Stimulated activated CD8-positive, alpha-beta memory T cell treated with anti-CD3 and anti-CD28 coated beads, Interleukin-2, amount 100 ng/mL, for 1 hour (primary cell): ENCODE measurements around the gene PRPSAP1.
"Not testable (repeated sequence)": the region's sequence is repeated elsewhere in the genome, so short reads cannot be mapped to it uniquely, and the experiment has no call there.

Experiments
- DNase-seq, 2 donors: peaks; one replicate each; pipeline ENCODE4 v3.0.0-alpha.2; 2020; ENCODE audit warnings: low read depth in 2 of 2

Gene PRPSAP1

DNA sequence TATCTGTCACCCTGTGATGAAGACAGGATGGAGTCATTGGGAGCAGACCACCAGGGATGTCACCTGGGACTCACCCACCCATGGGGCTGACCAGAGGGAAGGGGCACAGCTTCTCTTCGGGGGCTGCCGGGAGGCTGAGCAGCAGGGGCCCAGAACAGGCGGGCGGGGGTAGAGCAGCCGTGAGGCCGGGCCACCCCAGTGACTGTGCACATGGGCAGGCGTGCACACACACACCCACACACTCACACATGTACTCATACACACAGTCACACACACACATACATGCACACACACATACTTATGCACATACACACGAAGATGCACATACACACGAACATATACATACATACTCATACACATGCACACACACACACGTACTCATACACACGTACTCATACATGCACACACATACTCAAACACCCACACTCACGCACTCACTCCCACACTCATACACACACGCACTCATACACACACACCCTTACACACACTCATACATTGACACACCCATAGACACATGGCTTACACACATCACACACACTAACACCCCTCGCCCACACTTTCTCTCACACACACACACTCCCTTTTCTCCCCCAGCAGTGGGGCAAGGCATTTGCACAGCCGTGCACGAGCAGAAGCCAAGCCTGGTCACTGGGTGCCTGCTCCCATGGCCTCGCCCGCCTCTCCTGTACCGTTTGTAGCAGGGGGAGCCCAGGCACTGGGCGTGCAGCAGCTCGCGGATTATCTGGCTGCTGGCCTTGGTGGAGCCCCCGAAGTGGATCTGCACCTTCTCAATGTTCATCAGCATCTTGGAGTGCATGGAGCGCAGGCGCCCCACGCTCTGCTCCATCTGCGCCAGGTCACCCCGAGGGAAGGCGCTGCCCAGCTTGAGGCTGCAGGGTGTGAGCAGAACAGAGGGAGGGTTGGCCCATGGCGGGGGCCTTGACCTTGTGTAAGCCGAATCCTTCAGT, 76.1 kb downstream of the PRPSAP1 start:
- no peak for DNase-seq

DNA sequence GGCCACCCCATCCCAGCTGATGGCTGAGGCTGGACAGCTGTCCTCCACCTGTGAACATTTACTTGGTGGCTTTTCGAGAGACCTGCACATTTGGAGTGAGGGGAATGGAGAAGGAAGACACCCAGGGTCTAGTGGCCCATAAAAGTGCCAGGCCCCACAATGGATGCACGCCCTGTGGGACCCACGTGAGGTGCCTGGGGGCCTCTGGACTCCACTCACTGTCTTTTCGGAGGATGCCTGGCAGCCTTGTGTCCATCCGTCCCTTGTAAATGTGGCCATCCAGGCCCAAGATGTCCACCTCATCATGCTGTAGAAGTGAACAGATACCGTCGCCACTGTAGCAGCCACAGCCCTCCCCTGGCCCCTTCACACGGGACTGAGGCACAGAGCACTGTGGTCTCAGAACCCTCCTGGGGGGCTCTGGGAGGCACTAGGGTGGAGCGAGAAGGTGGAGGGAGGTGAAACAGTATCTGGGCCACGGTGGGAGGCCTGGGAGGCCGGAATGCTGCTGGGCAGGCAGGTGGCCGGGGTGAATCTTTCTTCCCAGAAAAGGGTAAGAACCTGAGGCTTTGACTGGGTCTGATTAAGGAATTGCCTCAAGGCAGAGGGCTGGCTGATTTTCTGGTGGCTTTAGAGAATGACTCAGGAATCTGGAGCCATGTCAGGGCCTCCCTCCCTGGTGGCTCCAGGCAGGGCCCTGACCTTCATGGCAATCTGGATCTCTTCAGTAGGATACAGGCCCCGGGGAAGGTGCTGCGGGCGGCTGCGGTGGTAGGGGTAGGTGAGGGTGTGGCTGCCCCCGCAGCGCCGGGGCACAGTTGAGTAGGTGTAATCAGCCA, 77.0 kb downstream of the PRPSAP1 start:
- DNase-seq = no peak

DNA sequence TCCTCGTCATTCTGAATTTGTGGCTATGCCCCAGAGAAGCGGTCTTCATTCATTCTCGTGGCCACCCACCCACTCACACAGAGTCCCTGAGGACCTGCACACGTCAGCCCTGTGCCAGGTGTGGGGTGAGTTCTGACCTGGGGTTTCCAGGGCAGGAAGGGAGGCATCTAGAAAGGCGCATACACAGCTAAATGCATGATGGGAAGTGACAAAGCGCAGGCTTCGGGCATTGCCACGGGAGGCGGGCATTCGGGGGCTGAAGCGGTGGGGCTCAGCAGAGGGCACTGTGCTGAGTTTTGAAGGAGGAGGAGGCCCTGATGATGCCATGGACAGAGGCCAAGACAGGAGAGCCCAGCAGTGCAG, 77.7 kb downstream of the PRPSAP1 start:
- DNase-seq = no peak

DNA sequence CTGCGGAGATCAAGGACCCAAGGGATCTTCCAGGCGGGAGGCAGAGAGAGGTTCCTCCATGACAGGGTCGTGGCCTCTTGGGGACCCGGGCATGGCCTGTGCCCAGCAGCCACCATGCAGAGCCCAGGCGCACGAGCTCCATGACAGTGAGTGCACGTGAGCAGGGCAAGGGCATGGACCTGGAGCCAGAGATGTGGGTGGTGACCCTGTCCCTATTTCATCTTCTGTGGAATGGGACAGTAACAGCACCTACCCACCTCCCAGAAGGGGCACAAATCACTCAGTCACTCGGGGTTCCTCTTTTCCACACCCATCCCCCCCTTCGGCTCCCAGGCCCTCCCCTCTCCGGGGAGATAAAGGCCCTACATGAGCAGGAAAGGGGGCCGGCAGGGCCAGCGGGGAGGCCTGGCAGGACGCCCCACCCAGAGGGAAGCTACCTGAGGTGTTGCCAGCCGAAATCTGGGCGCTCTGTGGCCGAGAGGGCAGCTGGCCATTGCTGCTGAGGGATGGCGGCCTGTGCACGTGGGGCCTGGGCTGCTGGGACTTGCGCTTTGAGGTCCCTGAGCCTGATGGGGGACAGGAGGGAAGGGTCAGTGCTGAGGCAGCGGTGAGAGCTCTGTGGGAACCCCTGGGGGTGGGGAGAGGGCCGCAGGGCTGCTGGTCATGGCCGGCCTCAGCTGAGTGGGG, 78.2 kb downstream of the PRPSAP1 start:
- no peak for DNase-seq

DNA sequence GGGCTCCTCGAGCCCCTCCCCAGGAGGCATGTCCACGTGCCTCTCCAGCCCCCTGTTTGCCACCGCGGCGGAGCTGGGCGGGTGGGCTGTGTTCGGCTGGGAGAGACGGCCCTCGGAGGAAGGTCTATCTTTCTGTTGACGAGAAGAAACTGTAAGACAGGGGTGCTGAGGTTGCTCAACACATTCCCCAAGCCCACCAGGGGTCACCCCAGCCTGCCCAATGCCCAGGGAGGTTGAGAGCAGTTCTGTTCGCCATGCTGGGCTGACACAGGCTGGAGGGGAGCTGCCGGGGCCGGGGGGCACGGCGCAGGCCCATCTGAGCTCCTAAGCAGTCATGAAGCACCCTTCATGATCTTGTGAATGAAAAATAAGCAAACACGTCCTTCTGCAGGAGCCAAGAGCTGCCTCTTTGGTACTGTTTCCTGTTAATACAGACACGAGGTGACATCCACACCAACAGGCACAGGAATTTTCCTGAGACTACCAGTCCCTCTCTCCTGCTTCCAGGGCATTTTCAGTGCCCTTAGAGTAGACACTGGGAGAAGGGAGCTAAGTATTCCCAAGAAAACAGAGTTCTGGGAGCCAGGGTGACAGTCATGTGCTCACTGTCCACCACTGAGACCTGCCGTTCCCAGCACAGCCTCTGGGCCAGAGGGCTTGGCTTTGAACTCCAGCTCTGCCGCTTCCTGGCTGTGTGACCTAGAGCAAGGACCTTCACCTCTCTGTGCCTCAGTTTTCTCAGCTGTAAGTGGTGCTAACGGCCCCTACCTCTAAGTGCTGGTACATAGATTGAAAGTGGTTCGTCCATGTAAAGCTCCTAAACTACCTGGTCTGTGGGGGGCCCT, 79.4 kb downstream of the PRPSAP1 start:
- DNase-seq = no peak

DNA sequence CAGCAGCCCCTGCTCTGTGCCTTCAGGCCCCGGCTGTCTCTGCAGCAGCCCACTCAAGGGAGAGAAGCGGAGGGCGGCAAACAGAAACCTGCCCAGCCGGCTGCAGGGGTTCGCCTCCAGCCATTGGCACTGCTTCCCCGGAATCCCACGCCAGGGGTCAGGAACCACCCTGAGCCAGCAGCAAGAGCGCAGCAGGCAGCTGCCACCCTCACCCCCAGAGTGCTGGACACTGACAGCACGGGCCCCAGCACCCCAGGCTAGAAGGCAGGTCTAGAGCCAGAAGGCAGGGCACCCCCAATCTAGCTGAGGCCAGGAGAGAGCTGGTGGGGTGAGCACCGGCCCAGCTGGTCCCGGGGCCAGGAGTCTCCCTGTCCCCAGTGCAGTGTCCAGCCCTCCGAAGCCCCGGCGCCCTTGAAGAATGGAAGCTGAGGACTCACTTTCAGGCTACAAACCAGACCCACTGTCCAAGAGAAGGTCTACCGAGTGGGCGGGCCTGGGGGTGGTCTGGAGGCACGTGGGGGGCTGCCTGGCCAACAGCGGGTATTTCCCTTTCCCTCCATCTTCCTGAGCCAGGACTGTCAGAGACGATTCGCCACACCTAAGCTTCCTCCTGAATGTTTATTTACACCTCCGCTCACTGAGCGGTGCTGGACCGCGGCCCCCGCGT, 80.1 kb downstream of the PRPSAP1 start:
- no peak for DNase-seq

DNA sequence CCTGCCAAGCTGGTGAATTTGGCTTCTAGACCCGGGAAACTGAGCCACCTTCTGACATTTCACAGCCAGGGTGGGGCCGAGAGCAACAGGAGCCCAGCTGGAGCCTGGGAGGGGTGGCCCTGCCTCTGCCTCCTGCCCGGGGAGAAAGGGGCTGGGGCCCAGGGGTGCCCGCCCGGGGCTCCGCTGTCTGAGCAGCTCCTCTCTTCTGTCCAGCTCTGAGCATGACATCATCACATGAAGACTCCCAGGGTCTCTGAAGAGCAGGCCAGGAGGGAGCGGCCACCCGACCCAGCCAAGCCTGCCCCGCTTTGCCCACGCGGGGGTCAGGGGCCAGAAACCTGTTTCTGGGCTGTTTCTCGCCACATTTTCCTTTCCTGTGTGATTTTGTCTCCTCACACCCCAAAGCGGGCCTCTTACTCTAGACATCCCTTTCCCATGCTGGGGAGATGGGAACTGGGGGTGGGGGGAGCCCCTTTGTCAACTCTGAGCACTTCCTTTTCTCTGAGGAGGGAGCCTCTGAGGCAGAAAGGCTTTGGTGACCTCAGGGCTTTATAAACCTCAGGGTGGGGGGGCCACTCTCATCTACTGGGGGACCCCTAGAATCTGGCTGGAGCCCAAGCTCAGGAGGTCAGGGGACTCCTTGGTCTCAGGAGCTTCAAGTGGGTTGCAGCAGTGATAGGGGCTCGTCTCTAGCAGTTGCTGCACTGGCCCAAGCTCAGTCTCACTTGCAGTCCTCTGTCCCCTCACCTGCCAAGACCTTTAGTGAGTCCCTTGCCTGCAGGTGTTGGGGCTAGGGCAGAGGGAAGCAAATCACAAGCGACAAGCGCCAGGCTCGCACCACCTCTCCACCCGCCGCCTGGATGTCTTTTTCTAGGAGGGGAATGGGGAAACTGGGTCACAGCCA, 80.9 kb downstream of the PRPSAP1 start:
- no peak for DNase-seq

DNA sequence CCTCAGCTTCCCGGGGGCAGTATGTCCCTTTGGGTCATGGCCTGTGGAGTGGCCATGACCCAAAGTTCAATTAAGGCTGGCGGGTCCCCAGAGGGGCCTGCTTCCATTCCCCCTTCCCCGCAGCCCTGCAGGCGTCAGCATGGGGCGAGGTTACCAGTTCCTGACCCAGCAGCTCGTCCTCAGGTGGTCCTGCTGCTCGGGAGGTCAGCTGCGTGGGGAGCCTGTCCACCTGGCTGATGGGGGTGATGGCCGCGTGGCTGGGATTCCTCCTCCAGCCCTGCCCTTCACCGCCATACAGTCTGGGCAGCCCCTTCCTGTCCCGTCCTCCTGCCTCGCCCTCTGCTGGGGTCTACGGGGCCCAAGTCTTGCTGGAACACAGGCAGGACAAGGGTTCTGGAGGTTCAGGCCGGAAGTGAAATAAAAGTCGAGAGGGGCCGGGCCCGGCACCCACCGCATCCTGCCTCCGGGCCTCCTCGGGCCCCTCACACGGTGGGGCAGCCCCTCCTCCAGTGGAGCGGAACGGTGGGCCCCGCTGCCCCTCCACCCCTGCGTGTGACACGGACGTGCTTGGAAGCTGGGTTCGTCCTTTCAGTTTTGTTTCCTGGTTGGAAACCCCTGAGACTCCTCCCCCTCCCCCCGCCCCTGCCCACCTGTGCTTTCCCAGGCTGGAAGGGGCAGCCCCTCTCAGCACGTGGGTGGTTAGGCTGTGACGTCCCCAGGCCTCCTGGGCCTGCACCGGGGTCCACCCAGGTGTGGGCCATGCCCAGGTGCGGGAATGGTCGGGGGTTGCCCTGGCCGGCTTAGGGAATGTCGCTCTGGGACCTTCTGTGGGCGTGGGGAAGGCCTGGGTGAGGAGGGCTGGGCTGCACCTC, 81.8 kb downstream of the PRPSAP1 start:
- DNase-seq = no peak

DNA sequence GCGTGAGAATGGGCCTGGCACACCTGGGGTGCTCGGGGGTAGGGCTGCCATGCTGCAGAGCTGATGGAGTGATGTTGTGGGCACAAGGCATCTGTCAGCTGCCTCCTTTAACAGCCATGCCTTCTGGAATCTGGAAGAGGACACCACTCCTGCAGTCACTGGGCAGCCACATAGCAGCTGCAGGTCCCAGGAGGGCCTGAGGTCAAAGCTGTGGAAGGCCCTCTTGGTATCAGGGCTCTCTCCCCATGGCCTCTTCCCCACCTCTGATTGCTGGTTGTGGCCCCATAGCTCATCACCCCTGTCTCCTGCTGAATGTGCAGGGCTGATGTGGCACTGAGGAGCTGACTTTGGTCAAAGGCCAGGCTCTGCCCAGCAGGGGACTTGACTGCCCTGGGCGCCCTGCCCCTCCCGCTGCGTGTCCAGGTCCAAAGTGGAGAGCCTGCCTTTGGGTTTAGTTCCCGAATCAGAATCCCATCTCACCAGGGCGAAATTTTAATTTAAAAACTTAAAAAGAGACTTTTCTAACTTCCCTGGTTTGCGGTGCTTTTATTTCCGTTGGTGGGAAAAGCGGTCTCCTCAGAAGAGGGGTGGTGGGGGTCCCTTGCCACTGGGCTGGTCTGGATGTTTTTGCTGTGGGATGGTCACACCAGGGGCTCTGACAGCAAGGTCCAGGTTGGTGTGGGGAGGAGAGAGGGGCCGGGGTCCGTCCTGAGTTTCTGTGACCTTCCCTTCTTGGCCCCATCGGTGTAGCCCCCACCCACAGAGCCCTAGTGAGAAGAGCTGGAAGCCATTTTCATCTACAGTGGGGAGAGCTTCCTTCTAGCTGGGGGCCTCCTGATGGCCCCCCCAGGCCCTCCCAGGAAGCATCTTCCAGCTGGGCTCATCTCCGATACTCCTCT, 82.7 kb downstream of the PRPSAP1 start:
- no peak for DNase-seq

DNA sequence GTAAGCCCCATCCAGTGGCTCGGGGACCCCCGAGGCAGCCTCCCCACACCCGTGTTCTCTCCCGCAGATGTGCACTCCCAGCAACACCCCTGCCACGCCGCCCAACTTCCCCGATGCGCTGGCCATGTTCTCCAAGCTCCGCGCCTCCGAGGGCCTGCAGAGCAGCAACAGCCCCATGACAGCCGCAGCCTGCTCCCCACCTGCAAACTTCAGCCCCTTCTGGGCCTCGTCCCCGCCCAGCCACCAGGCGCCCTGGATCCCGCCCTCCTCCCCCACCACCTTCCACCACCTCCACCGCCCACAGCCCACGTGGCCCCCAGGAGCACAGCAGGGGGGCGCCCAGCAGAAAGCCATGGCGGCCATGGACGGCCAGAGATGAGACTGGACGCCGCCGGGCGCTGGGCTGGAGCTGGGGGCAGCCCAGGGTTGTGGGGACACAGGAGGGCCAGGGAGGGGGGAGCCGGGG, 83.6 kb downstream of the PRPSAP1 start:
- DNase-seq = no peak

DNA sequence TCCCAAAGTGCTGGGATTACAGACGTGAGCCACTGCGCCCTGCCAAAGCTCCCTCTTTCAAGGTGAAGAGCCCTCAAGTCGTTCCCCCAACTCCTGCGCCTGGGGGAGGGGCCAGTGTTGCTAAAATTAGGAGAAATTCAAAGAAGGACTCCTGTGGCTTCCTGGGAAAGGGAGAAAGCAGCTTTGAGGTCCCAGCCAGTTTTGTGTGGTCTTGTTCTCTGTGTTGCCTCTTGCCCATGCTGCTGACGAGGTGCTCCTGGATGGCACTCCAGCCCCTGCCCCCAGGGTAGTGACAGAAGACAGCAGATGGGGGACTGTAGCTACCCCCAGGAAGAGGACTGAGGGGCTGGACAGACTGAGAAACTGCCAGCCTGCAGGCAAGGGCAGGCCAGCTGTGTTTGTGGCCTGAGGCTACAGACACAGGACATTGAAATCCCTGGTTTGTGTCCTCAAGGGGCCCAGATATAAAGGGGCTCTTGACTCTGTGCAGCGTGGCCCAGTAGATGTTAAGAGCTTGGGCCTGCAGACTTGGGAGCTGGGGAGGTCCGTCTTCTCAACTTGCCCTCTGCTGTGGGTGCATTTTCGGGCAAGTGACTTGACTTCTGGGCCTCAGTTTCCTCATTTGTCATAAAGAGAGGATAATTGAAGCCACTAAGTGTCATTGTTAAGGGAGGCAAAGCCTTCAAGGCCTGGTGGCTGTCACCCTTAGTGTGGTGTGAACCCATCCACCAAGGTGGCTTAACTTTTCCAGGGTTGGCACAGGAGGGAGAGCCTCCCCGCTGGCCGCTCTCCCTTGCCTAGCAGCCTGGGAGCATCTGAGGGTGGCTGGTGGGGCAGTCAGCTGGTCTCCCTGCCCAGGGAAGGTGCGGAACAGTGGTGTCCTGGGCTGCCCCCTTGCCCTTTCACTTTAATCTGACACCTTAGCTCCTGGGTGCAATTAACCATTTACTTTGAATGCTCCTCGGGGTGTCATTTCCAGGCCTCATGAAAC, 84.4 kb downstream of the PRPSAP1 start:
- no peak for DNase-seq

DNA sequence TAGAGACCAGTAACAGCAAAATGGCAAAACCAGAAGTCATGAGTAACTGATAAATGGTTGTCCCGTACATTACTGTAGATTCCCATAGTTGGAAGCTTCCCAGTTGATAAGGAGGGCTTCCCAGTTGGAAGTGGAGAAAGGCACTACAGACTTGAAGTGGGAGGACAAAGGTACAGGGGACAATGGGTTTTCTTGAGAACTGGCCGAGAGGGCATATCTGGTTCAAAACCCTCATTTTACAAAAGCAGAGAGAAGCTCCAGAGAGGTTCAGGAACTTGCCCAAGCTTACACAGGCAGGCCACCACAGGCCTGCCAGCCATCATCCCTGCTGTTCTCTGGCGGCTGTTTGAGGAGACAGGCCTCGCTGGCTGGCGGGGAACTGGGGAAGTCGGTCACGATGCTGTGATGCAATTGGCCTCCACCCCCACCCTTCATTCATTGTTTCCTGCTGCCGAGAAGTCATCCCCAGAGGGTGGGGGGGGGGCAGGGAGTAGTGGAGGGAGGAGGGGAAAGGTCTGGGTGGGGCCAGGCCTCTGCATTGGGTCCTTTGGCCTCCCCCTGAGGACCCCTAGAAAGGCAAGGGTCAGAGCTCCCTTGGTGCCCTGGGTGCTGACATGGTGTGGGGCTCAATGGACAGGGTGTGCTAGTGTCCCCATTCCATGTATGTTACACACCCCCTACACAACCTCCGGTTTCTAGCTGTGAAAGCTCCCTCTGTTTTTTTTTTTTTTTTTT, 85.5 kb downstream of the PRPSAP1 start:
- DNase-seq = peak in 1 of 2 donors; percentile 38

DNA sequence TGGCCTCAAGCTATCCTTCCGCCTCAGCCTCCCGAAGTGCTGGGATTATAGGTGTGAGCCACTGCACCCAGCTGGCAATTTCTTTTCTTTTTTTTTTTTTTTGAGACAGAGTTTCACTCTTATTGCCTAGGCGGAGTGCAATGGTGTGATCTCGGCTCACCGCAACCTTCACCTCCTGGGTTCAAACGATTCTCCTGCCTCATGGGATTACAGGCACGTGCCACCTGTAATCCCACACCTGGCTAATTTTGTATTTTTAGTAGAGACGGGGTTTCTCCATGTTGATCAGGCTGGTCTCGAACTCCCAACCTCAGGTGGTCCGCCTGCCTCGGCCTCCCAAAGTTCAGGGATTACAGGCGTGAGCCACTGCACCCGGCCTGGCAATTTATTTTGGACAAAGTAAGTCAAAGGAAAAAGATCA, 86.1 kb downstream of the PRPSAP1 start:
- not testable (repeated sequence) for DNase-seq

DNA sequence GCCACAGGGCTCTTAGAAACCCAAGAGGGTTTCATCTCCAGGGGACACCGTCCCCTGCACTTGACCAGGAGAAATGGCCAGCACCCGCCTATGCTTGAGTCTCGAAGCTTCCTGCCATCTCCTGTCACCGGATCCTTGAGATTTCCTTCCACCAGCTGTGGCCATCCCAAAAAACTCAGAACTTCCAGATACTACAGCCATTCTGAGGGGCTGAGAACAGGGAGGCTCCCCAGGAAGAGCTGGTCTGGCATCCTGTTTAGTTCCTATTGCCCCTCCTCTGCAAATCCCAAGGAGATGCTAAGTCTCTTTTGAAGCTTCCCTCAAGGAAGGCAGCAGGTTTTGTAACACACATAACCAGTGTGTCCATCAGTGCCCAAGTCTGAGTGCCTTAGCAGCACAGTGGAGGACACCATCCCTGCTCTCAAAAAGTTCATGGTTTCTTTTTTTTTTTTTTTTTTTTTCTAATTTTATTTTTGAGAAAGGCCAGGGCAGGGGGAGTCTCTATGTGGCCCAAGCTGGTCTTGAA, 86.6 kb downstream of the PRPSAP1 start:
- no peak for DNase-seq

DNA sequence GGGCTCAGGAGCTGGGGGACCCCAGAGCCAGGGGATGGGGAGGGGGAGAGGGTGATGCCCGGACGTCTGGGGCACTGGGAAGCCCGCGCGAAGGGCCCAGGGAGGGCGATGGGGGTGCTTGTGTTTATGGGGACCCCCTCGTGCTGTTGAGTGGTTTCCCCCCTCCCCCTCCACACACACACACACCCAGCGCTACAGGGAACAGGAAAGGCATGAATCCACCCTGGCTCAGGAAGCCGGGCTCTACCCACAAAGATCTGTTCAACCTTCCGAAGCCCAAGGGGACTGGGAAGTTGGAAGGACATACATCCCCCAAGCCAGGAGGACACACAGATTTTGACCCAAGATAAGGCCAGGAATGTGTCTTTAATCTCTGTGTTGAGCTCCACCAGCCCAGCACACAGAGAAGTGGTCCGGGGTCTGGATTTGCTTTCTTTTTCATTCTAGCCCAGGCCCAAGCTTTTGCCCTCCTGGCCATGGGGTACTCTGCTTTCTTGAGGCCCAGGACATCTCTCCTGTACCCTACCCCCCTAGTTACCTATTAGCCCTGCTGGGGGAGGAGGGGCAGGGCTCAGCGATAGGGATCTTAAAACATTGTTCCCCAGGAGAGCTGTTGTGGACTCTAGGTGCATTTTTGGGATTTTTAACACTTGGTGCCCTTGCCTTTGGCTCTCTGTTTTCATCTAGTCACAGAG, 87.3 kb downstream of the PRPSAP1 start:
- DNase-seq = no peak
